Lung (tissue), 12 donors: ENCODE measurements around the gene WBP11. TPM values are rescaled to one million over a fixed set of nuclear protein-coding genes. Genes with fewer than 3 reads are reported as not detected.

Experiments used
- ATAC-seq: fragments of 200-7000 bp; cut with Tn5 transposase; one replicate; pipeline ENCODE4 v1.9.1; 2020; ENCODE audit warnings: moderate number of reproducible peaks; ENCODE audit not compliant: insufficient read depth, low FRiP score
- DNase-seq, 3 donors: peaks; one replicate each; pipeline ENCODE4 v3.0.0-alpha.2; 2013 to 2017
- H3K27ac ChIP-seq, 2 donors: one replicate each; pipeline ENCODE4 v1.5.1; 2013; ENCODE audit warnings: mild to moderate bottlenecking in 2 of 2, moderate library complexity in 2 of 2, control low read depth in 1 of 2, inconsistent platforms in 1 of 2, low read depth in 1 of 2, low read length in 1 of 2
- H3K27me3 ChIP-seq, 3 donors: one replicate each; pipeline ENCODE4 v1.5.1; 2013; ENCODE audit warnings: low read length in 2 of 3; ENCODE audit not compliant: control insufficient read depth in 3 of 3, insufficient read depth in 3 of 3
- H3K36me3 ChIP-seq, 4 donors: one replicate each; pipeline ENCODE4 v1.5.1; 2013; ENCODE audit warnings: low read length in 4 of 4, mild to moderate bottlenecking in 1 of 4, moderate library complexity in 1 of 4; ENCODE audit not compliant: control insufficient read depth in 4 of 4, insufficient read depth in 4 of 4
- H3K4me1 ChIP-seq, 5 donors: one replicate each; pipeline ENCODE4 v1.5.1; 2013; ENCODE audit warnings: low read length in 5 of 5, mild to moderate bottlenecking in 2 of 5, moderate library complexity in 1 of 5; ENCODE audit not compliant: control insufficient read depth in 5 of 5, insufficient read depth in 5 of 5
- H3K4me3 ChIP-seq: one replicate; pipeline ENCODE4 v1.5.1; 2013; ENCODE audit warnings: mild to moderate bottlenecking, control low read depth, moderate library complexity
- H3K9ac ChIP-seq, 2 donors: one replicate each; pipeline ENCODE4 v1.5.1; 2013; ENCODE audit warnings: low read length in 2 of 2, control low read depth in 1 of 2; ENCODE audit not compliant: insufficient read depth in 1 of 2
- H3K9me3 ChIP-seq, 4 donors: one replicate each; pipeline ENCODE4 v1.5.1; 2013; ENCODE audit warnings: low read length in 3 of 4, mild to moderate bottlenecking in 1 of 4, moderate library complexity in 1 of 4; ENCODE audit not compliant: control insufficient read depth in 4 of 4, insufficient read depth in 3 of 4
- WGBS, 2 donors: extraction: QIAGEN DNeasy Blood & Tissue Kit; methylation state at CpG; one replicate each; pipeline ENCODE4 v1.1.7; 2013; 5-methylcytosine and 5-hydroxymethylcytosine counted together
- polyA plus RNA-seq, 2 donors: library from polyadenylated mRNA; stranded (reverse); fragments of 200-250 nt; gene quantifications; one replicate each; pipeline ENCODE4 v1.2.1, GENCODE V29; 2013
- total RNA-seq, 2 donors: library from RNA; depleted of rRNA in 1 of 2; stranded (reverse); fragments of >200 nt in 1 of 2; gene quantifications; one replicate each; pipeline ENCODE4 v1.2.1, GENCODE V29; 2014 to 2021
- TF ChIP-seq, protein P1 (sequence below): IDR thresholded peaks from 2 replicates; pipeline ENCODE4 v1.5.1; 2012; ENCODE audit warnings: mild to moderate bottlenecking; ENCODE audit errors: control extremely low read depth, extremely low read depth
- donor health status: control.
- donor health status: control.
- donor health status: Bipolar disorder and iron deficiency.
- donor health status: healthy.
- donor health status: DM: yes; HTN: yes; CAD: no.

The WBP11 gene
- total and polyA plus RNA-seq, 4 donors, result 14.8 to 52.8 (median 30.6) TPM

DNA sequence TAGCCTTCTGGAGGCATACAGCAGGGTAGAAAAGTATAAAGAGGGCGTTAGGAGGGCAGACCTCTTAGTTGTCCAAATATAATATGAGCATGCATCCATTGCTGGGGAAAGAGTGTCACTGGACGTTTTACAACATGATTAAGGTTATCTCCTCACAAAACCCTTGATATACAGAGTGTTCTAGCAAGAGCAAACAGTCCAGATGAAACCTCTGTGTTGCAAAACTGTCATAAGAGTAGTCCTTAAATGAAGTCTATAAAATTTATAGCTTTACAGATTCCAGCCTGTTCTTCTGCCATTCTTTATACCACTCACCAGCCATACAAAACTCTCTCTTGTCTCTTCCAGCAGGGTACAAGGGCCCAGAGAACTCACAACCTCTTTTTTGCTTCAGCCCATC is 21.7 kb downstream of the WBP11 start:
- WGBS, 2 donors, result 72 to 82% methylated on average over 2 of the region's 2 CpGs
- ATAC-seq, result no peak

DNA sequence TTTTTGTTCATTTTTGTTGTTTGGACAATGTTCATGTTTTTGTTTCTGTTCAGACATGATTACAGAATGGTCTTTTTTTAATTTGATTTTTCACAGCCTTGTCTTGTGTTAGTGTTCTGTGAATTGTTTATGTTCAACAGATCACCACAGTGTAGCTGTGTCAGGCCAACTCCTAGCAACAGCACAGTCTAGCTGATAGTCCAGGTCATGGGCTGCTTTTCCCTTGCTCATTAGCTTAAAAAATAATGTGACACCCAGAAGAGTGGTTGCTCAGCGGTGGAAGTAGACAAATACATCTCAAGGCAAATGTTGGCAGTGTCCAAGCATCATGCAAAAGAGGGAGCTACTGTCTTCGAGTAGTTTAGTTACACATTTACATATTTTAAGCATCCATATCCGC is 22.4 kb downstream of the WBP11 start:
- no peaks in the 10 kb centered on the region for H3K27me3 ChIP-seq
- WGBS, 2 donors, result 85 to 87% methylated on average over 3 of the region's 3 CpGs

More for the DNA sequence above, 21.7 kb downstream of the WBP11 start:
- Histone ChIP-seq H3K4me3 (no peak overlapping the region), H3K9me3 (no peaks in the 10 kb centered on the region), H3K27ac (no peak overlapping the region), H3K27me3 (no peaks in the 10 kb centered on the region), H3K4me1 (peaks cover 0 to 9% (median 1%) of the 10 kb centered on the region in 5 donors), H3K36me3 (peaks cover 0 to 13% (median 3%) of the 10 kb centered on the region in 4 donors), H3K9ac (no peak overlapping the region)
- TF ChIP-seq, protein P1, sequence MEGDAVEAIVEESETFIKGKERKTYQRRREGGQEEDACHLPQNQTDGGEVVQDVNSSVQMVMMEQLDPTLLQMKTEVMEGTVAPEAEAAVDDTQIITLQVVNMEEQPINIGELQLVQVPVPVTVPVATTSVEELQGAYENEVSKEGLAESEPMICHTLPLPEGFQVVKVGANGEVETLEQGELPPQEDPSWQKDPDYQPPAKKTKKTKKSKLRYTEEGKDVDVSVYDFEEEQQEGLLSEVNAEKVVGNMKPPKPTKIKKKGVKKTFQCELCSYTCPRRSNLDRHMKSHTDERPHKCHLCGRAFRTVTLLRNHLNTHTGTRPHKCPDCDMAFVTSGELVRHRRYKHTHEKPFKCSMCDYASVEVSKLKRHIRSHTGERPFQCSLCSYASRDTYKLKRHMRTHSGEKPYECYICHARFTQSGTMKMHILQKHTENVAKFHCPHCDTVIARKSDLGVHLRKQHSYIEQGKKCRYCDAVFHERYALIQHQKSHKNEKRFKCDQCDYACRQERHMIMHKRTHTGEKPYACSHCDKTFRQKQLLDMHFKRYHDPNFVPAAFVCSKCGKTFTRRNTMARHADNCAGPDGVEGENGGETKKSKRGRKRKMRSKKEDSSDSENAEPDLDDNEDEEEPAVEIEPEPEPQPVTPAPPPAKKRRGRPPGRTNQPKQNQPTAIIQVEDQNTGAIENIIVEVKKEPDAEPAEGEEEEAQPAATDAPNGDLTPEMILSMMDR, result no peak
- no peak for DNase-seq

DNA sequence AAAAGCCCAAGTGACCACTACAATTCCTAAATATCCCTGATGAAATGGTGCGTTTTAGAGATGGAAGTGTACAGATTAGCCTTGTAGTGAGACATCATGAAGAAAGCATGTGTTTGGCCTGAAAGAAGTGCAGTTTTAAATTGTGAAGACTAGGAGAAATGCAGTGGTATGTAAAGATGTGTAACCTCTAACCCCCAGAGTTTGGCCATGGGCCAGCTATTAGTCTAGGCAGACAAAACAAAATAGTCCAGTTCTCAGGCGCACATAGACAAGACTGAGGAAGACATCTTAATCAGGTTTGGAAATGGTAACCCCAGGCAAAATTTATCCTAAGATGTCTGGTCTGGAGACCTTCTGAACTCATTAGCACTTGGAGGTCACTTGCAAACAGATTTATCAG is 23.4 kb downstream of the WBP11 start:
- TF ChIP-seq, protein P1, result no peak
- no peak for ATAC-seq
- peaks cover 1 to 21% (median 7%) of the 10 kb centered on the region in 5 donors for H3K4me1 ChIP-seq
- H3K36me3 ChIP-seq, result peaks cover 0 to 9% (median 0%) of the 10 kb centered on the region in 4 donors
- no peak overlapping the region for H3K4me3 ChIP-seq
- no peak overlapping the region for H3K27ac ChIP-seq
- H3K9me3 ChIP-seq, result no peaks in the 10 kb centered on the region
- 95 to 99% methylated on average over 2 of the region's 2 CpGs for WGBS, 2 donors
- H3K9ac ChIP-seq, result no peak overlapping the region
- peak in 1 of 3 donors; percentile 22 for DNase-seq
- no peaks in the 10 kb centered on the region for H3K27me3 ChIP-seq

More for the DNA sequence above, 22.4 kb downstream of the WBP11 start:
- Histone ChIP-seq H3K9me3 (no peaks in the 10 kb centered on the region), H3K36me3 (peaks cover 0 to 12% (median 3%) of the 10 kb centered on the region in 4 donors), H3K27ac (no peak overlapping the region), H3K9ac (no peak overlapping the region), H3K4me3 (no peak overlapping the region), H3K4me1 (peaks cover 1 to 12% (median 4%) of the 10 kb centered on the region in 5 donors)
- ATAC-seq (no peak), DNase-seq (no peak)
- TF ChIP-seq, protein P1, result no peak

DNA sequence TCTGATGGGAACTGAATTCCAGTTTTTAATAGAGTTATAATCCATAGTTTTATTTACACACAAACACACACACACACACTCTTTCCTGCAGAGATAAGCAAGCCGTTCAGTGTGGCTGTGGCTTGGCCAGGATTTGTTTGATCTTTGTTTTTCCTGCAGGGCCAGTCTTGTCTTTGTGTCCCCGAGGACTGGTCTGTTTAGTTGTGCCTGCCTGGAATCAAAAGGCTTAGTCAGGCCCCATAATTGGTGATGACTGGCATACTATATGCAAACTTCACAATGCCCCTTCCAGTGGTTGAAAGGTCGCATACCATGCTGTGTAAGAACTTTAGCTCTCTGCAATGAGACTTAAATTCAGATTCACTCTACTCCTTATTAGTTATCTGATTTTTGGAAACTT is 26.0 kb downstream of the WBP11 start:
- no peaks in the 10 kb centered on the region for H3K9me3 ChIP-seq
- no peak overlapping the region for H3K9ac ChIP-seq
- H3K27me3 ChIP-seq, result no peaks in the 10 kb centered on the region
- no peaks in the 10 kb centered on the region for H3K36me3 ChIP-seq
- H3K27ac ChIP-seq, result no peak overlapping the region
- H3K4me3 ChIP-seq, result no peak overlapping the region
- ATAC-seq (no peak), DNase-seq (peak in 2 of 3 donors; percentile 40 to 57)
- 48 to 71% methylated on average over 3 of the region's 3 CpGs for WGBS, 2 donors
- peaks cover 3 to 29% (median 7%) of the 10 kb centered on the region in 5 donors for H3K4me1 ChIP-seq
- TF ChIP-seq, protein P1, result no peak
